HepG2 (cell line): ENCODE results near the gene DLL4. TPM values are rescaled to one million over a fixed set of nuclear protein-coding genes. Genes with fewer than 3 reads are reported as not detected.

Experiments used
- FOXC1 ChIP-seq: sonication (generic); formaldehyde crosslinking; IDR thresholded peaks from 2 replicates; pipeline ENCODE4 v1.8.0; 2022; ENCODE audit warnings: mild to moderate bottlenecking, missing genetic modification reagents, borderline replicate concordance
- HDAC2 ChIP-seq: sonication (generic); formaldehyde crosslinking; IDR thresholded peaks from 2 replicates; pipeline ENCODE4 v1.4.0; 2020; ENCODE audit warnings: missing genetic modification reagents
- HNRNPUL1 ChIP-seq: fragments of 200-400 bp; formaldehyde crosslinking; IDR thresholded peaks from 2 replicates; pipeline ENCODE4 v1.6.1; 2017; ENCODE audit warnings: low read depth, mild to moderate bottlenecking, low read length, moderate library complexity
- HOXA5 ChIP-seq: sonication (generic); formaldehyde crosslinking; IDR thresholded peaks from 2 replicates; pipeline ENCODE4 v1.4.0; 2020; ENCODE audit warnings: missing genetic modification reagents
- KLF15 ChIP-seq: sonication (generic); formaldehyde crosslinking; IDR thresholded peaks from 2 replicates; pipeline ENCODE4 v1.8.1; 2023; ENCODE audit warnings: borderline replicate concordance, mild to moderate bottlenecking, inconsistent platforms, missing genetic modification reagents, mixed read lengths
- NR2C2 ChIP-seq: sonication (generic); formaldehyde crosslinking; IDR thresholded peaks from 2 replicates; pipeline ENCODE4 v1.4.0; 2020; ENCODE audit warnings: missing genetic modification reagents, mild to moderate bottlenecking, moderate library complexity, borderline replicate concordance
- NR2F6 ChIP-seq, 2 experiments: IDR thresholded peaks; 2 replicates each; pipeline ENCODE4 v1.6.1; 2016; ENCODE audit warnings: antibody characterized with exemption in 1 of 2, mild to moderate bottlenecking in 1 of 2
- NR3C1 ChIP-seq: sonication (generic); formaldehyde crosslinking; IDR thresholded peaks from 2 replicates; pipeline ENCODE4 v1.4.0; 2020; ENCODE audit warnings: missing genetic modification reagents
- RORA ChIP-seq: sonication (generic); formaldehyde crosslinking; IDR thresholded peaks from 2 replicates; pipeline ENCODE4 v1.5.0; 2020; ENCODE audit warnings: mild to moderate bottlenecking, missing genetic modification reagents, moderate library complexity
- SAFB2 ChIP-seq: sonication (generic); formaldehyde crosslinking; IDR thresholded peaks from 2 replicates; pipeline ENCODE4 v1.5.1; 2020; ENCODE audit warnings: missing genetic modification reagents, low read depth, mild to moderate bottlenecking, borderline replicate concordance
- SNAPC2 ChIP-seq: sonication (generic); formaldehyde crosslinking; IDR thresholded peaks from 2 replicates; pipeline ENCODE4 v1.8.1; 2022; ENCODE audit warnings: mild to moderate bottlenecking, missing genetic modification reagents
- SOX6 ChIP-seq, 2 experiments: fragments of 450-650 bp in 1 of 2; sonication (generic) in 1 of 2; formaldehyde crosslinking in 1 of 2; IDR thresholded peaks; 2 replicates each; pipeline versions ENCODE4 v1.4.0 to v1.6.1; 2017 to 2020; ENCODE audit warnings: antibody characterized with exemption in 1 of 2, mild to moderate bottlenecking in 1 of 2, missing genetic modification reagents in 1 of 2
- TGIF2 ChIP-seq: IDR thresholded peaks from 2 replicates; pipeline ENCODE4 v1.6.1; 2016; ENCODE audit warnings: control low read depth, missing compliant biosample characterization
- ZBTB4 ChIP-seq: sonication (generic); formaldehyde crosslinking; IDR thresholded peaks from 2 replicates; pipeline ENCODE4 v1.4.0; 2020; ENCODE audit warnings: missing genetic modification reagents, mild to moderate bottlenecking, borderline replicate concordance
- ZFP90 ChIP-seq: sonication (generic); formaldehyde crosslinking; IDR thresholded peaks from 2 replicates; pipeline ENCODE4 v1.8.0; 2022; ENCODE audit warnings: missing genetic modification reagents, mild to moderate bottlenecking, inconsistent platforms, borderline replicate concordance
- ZMAT5 ChIP-seq: sonication (generic); formaldehyde crosslinking; IDR thresholded peaks from 2 replicates; pipeline ENCODE4 v1.5.0; 2020; ENCODE audit warnings: mild to moderate bottlenecking, low read depth, missing genetic modification reagents, borderline replicate concordance
- ZNF260 ChIP-seq: sonication (generic); formaldehyde crosslinking; IDR thresholded peaks from 2 replicates; pipeline ENCODE4 v1.4.0; 2020; ENCODE audit warnings: missing genetic modification reagents, low read depth, mild to moderate bottlenecking, borderline replicate concordance
- ZNF264 ChIP-seq: sonication (generic); formaldehyde crosslinking; IDR thresholded peaks from 2 replicates; pipeline ENCODE4 v1.4.0; 2020; ENCODE audit warnings: missing genetic modification reagents
- ZNF354B ChIP-seq: sonication (generic); formaldehyde crosslinking; IDR thresholded peaks from 2 replicates; pipeline ENCODE4 v1.8.0; 2022; ENCODE audit warnings: mild to moderate bottlenecking, missing genetic modification reagents
- ZNF468 ChIP-seq: sonication (generic); formaldehyde crosslinking; IDR thresholded peaks from 2 replicates; pipeline ENCODE4 v1.8.0; 2022; ENCODE audit warnings: mild to moderate bottlenecking, moderate library complexity, missing genetic modification reagents
- ZNF567 ChIP-seq: sonication (generic); formaldehyde crosslinking; IDR thresholded peaks from 2 replicates; pipeline ENCODE4 v1.8.1; 2023; ENCODE audit warnings: mild to moderate bottlenecking, missing genetic modification reagents, borderline replicate concordance
- ZSCAN29 ChIP-seq: sonication (generic); formaldehyde crosslinking; conservative IDR thresholded peaks from 2 replicates; pipeline ENCODE4 v1.4.0; 2020; ENCODE audit warnings: mild to moderate bottlenecking, missing genetic modification reagents
- polyA plus RNA-seq, 8 experiments: library from polyadenylated mRNA; depleted of rRNA in 3 of 8; stranded (reverse) in 7 of 8; unstranded in 1 of 8; fragments of >200 nt; fragmentation: Illumina TruSeq in 4 of 8; extraction: Trizol in 4 of 8; gene quantifications; 2 replicates each; pipeline versions ENCODE4 v1.2.1 to v1.2.3, GENCODE V29; 2011 to 2016; ENCODE audit warnings: low read depth in 4 of 8, missing spikeins in 1 of 8, mixed read lengths in 1 of 8; ENCODE audit not compliant: insufficient read depth in 1 of 8
- total RNA-seq, 5 experiments: library from RNA; depleted of rRNA; stranded (reverse); fragments of >200 nt; fragmentation: Illumina TruSeq; extraction: Trizol; gene quantifications; 2 replicates each; pipeline ENCODE4 v1.2.3, GENCODE V29; 2016; ENCODE audit warnings: low read depth in 1 of 5
- TF ChIP-seq, protein P1 (sequence below): sonication (generic); formaldehyde crosslinking; IDR thresholded peaks from 2 replicates; pipeline ENCODE4 v1.4.0; 2020; ENCODE audit warnings: missing genetic modification reagents
- TF ChIP-seq, protein P2 (sequence below): sonication (generic); formaldehyde crosslinking; IDR thresholded peaks from 2 replicates; pipeline ENCODE4 v1.5.0; 2020; ENCODE audit warnings: missing genetic modification reagents
- TF ChIP-seq, protein P3 (sequence below): sonication (generic); formaldehyde crosslinking; IDR thresholded peaks from 2 replicates; pipeline ENCODE4 v1.8.1; 2023; ENCODE audit warnings: mild to moderate bottlenecking, inconsistent platforms, moderate library complexity, missing genetic modification reagents, borderline replicate concordance

DLL4 gene
- total and polyA plus RNA-seq, 2 of the 13 experiments (the other 11 are each of a cell fraction or from before 2014, with no cell fraction given), result 0.20 to 0.25 TPM

- TF ChIP-seq FOXC1 (CRISPR knock-in tag), result 0 out of 2 replicates have a peak, but pooled peaks have one; percentile 52
- no peak for TF ChIP-seq HNRNPUL1
- TF ChIP-seq ZBTB4 (CRISPR knock-in tag), result no peak
- TF ChIP-seq SNAPC2 (CRISPR knock-in tag), result no peak
- TF ChIP-seq ZSCAN29 (CRISPR knock-in tag), result no peak
- TF ChIP-seq NR2F6 (IDR thresholded peaks at IDR 0.05), result no peak
- peak; percentile 17; the same call in 1 of the 2 replicates for TF ChIP-seq NR2F6 (CRISPR knock-in tag; IDR thresholded peaks at IDR 0.05)
- no peak for TF ChIP-seq ZNF354B
- TF ChIP-seq, protein P1, sequence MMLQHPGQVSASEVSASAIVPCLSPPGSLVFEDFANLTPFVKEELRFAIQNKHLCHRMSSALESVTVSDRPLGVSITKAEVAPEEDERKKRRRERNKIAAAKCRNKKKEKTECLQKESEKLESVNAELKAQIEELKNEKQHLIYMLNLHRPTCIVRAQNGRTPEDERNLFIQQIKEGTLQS, result no peak
- no peak for TF ChIP-seq KLF15 (CRISPR knock-in tag)
- TF ChIP-seq ZFP90, result 0 out of 2 replicates have a peak, but pooled peaks have one; percentile 5
- no peak for TF ChIP-seq ZNF567
- TF ChIP-seq, protein P2, sequence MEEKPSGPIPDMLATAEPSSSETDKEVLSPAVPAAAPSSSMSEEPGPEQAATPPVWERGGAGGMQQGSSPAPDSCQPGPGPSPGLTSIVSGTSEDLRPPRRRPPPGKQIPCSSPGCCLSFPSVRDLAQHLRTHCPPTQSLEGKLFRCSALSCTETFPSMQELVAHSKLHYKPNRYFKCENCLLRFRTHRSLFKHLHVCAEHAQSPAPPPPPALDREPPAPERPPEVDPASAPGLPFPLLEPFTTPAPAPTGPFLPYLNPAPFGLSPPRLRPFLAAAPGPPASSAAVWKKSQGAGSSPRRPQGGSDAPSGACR (CRISPR knock-in tag), result 0 out of 2 replicates have a peak, but pooled peaks have one; percentile 42
- TF ChIP-seq SAFB2, result no peak
- no peak for TF ChIP-seq ZMAT5
- no peak for TF ChIP-seq HDAC2 (CRISPR knock-in tag)
- no peak for TF ChIP-seq ZNF468 (CRISPR knock-in tag)
- no peak for TF ChIP-seq RORA
- no peak for TF ChIP-seq ZNF264 (CRISPR knock-in tag)
- TF ChIP-seq, protein P3, sequence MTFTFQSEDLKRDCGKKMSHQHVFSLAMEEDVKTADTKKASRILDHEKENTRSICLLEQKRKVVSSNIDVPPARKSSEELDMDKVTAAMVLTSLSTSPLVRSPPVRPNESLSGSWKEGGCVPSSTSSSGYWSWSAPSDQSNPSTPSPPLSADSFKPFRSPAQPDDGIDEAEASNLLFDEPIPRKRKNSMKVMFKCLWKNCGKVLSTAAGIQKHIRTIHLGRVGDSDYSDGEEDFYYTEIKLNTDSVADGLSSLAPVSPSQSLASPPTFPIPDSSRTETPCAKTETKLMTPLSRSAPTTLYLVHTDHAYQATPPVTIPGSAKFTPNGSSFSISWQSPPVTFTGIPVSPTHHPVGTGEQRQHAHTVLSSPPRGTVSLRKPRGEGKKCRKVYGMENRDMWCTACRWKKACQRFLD (CRISPR knock-in tag), result no peak
- no peak for TF ChIP-seq NR3C1 (CRISPR knock-in tag)
- no peak for TF ChIP-seq SOX6 (IDR thresholded peaks at IDR 0.05)
- no peak for TF ChIP-seq SOX6 (CRISPR knock-in tag; IDR thresholded peaks at IDR 0.05)
- TF ChIP-seq TGIF2, result no peak
- 0 out of 2 replicates have a peak, but pooled peaks have one; percentile 6 for TF ChIP-seq NR2C2 (CRISPR knock-in tag)
- TF ChIP-seq ZNF260 (CRISPR knock-in tag), result no peak
- 0 out of 2 replicates have a peak, but pooled peaks have one; percentile 37 for TF ChIP-seq HOXA5 (CRISPR knock-in tag)
Observed at GRCh38 chr15:40941068-40941527, 12.0 kb downstream of the DLL4 start (continued).
